Skin of body (tissue), 2 donors: ENCODE results near the gene RFX8. TPM values are rescaled to one million over a fixed set of nuclear protein-coding genes. Genes with fewer than 3 reads are reported as not detected.
"Not testable (repeated sequence)": the region's sequence is repeated elsewhere in the genome, so short reads cannot be mapped to it uniquely, and the experiment has no call there.

Experiments used
- DNase-seq: peaks from one replicate; lab custom pipeline; 2025; lab: John Stamatoyannopoulos, UW
- total RNA-seq: library from RNA; depleted of rRNA; stranded (reverse); fragments of >200 nt; gene quantifications from one replicate; pipeline ENCODE4 v1.2.3, GENCODE V29; 2014

RFX8 gene
- total RNA-seq, 1 donor from 2014 or later = 1.2 TPM

DNA sequence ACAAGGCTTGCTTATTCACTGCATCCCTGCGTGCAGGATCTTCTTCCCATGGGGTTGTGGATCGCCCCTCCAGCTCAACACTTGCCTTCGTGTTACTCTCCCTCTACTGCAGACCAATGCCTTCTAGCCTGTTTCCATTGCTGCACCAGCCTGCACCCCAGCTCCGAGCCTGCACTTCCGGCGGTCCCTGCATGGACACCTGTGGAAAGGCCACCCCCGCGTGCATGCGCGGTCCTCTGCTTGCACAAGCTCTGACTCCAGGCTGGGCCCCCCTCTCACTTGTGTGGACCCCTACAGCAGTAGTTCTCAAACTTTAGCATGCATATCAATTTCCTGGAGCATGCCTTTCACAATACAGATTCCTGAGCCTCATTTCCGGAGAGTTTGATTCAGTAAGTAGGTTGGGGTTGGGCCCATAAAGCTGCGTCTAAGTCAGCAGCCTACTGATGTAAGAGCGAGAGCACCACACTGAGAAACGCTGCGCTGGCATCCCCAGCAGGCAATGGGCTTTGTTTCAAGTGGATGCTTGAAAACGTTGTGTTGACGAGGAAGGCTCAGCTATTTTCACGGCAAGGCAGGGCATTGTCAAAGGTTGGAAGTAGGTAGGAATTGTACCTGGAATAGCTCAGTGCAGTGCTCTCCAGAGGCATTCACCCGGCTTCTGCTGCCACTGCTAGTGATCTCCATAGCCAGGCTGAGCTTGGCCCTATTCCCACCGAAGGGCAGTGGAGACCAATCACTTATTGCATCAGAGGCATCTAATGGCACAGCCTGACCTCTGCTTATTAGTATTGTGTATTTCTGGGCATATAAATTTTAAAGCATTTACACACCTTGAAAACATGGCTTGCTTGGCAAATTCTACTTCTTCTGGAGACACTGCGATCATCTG lies 120.2 kb downstream of the RFX8 start:
- no peak for DNase-seq

DNA sequence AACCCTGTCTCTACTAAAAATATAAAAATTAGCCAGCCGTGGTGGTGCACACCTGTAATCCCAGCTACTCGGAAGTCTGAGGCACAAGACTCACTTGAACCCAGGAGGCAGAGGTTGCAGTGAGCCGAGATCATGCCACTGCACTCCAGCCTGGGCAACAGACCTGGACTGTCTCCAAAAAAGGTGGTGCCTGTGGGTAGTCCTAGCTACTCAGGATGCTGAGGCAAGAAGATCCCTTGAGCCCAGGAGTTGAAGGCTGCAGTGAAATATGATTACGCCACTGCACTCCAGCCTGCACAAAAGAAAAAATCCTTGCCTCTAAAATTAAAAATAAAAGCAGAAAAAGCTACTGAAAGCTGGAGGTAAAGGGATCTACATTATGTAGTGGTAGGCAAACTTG lies 122.3 kb downstream of the RFX8 start:
- not testable (repeated sequence) for DNase-seq

DNA sequence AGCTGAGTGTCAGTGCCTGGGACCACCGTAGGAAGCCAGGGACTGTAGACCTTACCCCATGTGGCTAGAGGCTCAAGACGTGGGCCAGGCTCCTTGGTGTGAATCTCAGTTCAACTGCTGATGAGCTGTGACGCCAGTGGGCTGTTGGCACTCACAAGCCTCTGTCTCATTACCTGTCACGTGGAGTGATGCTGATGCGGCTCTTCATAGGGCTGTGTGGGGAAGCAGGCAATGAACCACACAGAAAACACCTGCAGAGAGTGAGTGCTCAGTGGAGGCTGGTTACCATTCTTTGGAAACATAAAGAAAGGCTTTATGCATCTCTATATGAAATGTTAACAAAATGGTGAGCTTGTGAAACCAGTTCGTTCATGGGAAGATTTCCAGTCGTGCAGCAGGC lies 123.7 kb downstream of the RFX8 start:
- DNase-seq = no peak

DNA sequence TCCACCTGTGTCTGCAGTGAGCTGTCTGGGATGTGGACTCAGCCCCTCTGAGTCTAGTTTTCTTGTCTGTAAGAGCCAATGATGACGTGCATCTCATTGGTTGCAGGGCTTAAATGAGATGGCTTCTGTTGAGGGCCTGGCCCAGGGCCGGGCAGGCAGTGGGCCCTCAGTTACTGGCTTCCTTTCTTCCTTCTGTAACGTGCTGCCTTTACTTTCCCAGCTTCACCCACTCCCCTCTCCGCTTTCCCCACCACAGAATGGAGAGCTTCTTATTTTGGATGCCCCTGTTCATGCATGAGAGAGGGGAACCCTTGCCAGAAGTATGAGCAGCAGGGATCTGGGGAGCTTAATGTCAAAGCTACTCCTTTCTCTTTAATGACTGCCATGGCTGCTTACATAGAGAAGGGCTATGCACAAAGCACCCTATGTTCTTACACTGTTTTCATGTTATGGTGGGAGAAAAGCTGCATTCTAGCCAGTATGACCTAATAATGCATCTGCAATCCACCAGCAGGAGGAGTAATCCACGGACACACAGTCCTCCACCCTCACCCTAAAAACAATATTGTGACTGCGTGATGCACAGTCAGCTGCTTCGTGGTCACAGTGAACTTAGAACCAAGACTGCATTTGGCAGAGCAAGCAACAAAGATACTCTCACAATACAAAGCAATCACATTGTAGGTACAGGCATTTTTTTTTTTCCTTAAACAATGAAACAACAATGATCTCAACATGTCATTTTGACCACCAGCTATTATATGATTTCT lies 124.8 kb downstream of the RFX8 start:
- DNase-seq = no peak

DNA sequence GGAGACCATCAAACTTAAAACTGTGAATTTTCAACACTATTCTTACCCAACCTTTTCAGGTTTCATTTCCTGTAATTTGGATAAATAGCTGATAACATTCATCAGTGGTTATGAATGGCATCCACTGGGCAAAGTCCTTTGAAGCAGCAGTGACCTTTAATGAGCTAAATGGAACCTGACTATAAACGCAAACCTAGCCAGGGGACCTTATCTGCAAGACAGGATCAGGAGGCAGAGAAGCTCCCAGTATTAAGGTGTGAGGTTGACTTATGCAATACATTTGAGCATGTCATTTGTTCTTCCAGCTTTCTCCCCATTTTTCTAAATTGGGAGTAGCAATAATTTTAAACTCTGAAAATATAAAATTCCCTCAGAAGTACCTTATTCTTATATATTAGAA lies 126.0 kb downstream of the RFX8 start:
- no peak for DNase-seq

Other genes starting within 250 kb of the RFX8 start
- 13.6 TPM for gene CNOT11, start 222.2 kb downstream of the RFX8 start, total RNA-seq
- gene RNF149, start 166.4 kb downstream of the RFX8 start, total RNA-seq = 76.5 TPM
- gene CREG2, start 87.6 kb downstream of the RFX8 start, total RNA-seq = 0.20 TPM
- gene MAP4K4, start 222.6 kb upstream of the RFX8 start, total RNA-seq = 78.7 TPM